Measurements from ENCODE around the gene LIN7B.
A peak's percentile ranks its signal among the peaks of the same experiment; 100 is the strongest.

The LIN7B gene, protein sequence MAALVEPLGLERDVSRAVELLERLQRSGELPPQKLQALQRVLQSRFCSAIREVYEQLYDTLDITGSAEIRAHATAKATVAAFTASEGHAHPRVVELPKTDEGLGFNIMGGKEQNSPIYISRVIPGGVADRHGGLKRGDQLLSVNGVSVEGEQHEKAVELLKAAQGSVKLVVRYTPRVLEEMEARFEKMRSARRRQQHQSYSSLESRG

GRCh38 chr19:49113762-49114629 lies at the start of gene LIN7B:
Gene LIN7B, plus strand, starts transcription at chr19:49114370. Its CDS starts 35 bp downstream, at chr19:49114405.
- DNase-seq = peak; percentile 84

- no peak for DNase-seq
Observed at GRCh38 chr19:49064768-49065611, 49.2 kb upstream of the LIN7B start, which contains the start of gene NTF4. Gene NTF4, minus strand, starts transcription at chr19:49064818. Its CDS starts 2,821 bp downstream, at chr19:49061997.

GRCh38 chr19:49065905-49066512 lies 48.2 kb upstream of the LIN7B start:
- DNase-seq = no peak

DNA sequence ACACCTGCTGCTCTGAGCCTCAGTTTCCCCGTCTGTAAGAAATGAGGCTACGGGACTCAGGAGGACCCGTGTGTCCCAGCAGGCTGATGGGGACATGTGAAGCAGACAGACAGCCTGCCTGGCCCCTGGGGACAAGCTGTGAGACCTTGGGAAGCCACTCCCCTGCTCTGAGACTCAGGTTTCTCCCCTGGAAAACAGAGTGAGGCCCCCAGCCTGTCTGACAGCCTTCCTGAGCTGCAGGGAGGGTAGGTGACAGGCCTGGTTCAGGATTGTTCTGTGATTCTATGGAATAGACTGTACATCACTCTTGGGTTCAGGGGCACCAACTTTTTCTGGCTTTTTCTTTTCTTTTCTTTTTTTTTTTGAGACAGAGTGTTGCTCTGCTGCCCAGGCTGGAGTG lies 46.6 kb upstream of the LIN7B start:
- DNase-seq = no peak

- no peak for DNase-seq
Observed at GRCh38 chr19:49069026-49069425, 45.1 kb upstream of the LIN7B start.

DNA sequence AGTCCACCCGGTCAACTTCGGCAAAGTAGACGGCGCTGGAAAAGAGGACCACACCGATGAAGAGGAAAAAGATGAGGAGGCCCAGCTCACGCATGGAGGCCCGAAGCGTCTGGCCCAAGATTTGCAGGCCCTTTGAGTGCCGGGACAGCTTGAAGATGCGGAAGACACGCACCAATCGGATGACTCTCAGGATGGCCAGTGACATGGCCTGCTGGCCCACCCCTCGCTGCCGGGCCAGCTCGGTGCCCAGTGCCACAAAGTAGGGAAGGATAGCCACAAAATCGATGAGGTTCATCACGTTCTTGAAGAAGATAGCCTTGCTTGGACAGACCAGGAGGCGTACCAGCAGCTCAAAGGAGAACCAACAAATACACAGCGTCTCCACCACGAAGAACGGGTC lies 43.8 kb upstream of the LIN7B start:
- no peak for DNase-seq

- peak; percentile 68 for DNase-seq
Observed at GRCh38 chr19:49071860-49072547, 42.2 kb upstream of the LIN7B start.

DNA sequence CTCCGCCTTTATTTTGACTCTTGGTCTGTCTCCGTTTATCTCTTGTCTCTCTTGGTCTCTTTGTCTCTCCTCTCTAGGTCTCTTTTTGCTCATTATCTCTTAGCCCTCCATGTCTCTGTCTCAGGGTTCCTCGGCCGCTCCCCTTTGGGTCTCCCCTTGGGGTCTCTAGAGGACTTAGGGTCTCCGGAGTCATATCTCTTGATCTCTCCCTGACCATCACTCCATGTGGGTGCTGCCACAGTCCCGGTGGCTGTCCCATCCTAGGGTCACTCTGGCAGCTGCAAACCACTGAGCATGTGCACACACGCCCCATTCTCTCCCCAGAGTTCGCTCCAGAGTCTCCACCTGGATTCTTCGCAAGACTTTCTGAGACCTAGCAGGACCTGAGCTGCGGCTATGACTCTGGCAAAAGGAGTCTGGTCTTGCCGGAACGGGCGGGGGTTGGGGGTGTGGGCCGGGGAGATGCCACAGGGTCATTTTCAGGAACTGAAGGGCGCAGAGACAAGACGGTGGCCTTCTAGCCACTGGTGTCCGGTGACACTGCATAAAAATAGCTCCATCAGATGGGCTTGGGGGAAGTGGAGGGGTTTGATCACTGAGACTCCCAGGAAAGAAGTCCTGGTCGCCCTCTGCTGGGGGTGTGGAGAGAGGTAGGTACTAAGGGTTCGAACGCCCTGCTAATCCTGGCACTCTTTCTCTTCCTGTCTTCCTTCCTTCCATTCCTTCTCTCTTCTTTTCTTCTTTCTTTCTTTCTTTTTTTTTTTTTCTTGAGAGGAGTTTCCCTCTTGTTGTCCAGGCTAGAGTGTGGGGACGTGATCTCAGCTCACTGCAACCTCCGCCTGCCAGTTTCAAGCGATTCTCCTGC lies 40.4 kb upstream of the LIN7B start:
- DNase-seq = no peak

- DNase-seq = peak; percentile 63
Observed at GRCh38 chr19:49074869-49075268, 39.3 kb upstream of the LIN7B start.

DNA sequence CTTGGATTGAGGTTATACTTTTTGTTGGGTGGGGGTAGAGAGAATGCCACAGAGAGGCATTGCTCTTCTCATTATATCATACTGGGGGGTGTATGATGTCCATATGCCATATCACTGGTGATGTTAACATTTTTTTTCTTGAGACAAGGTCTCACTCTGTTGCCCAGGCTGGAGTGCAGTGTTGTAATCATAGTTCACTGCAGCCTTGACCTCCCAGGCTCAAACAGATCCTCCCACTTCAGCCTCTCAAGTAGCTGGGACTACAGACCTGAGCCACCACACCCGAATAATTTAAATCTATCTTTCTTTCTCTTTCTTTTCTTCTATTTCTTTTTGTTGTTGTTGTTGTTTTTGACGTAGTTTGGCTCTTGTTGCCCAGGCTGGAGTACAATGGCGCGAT lies 33.8 kb upstream of the LIN7B start:
- no peak for DNase-seq

GRCh38 chr19:49081273-49081672 lies 32.9 kb upstream of the LIN7B start:
- no peak for DNase-seq

- DNase-seq = no peak
Observed at GRCh38 chr19:49084206-49085019, 29.8 kb upstream of the LIN7B start.

- peak; percentile 100 for DNase-seq
Observed at GRCh38 chr19:49085020-49085867, 28.9 kb upstream of the LIN7B start, which contains the start of gene SNRNP70. Gene SNRNP70, plus strand, starts transcription at chr19:49085451. Its CDS starts 964 bp downstream, at chr19:49086415.

DNA sequence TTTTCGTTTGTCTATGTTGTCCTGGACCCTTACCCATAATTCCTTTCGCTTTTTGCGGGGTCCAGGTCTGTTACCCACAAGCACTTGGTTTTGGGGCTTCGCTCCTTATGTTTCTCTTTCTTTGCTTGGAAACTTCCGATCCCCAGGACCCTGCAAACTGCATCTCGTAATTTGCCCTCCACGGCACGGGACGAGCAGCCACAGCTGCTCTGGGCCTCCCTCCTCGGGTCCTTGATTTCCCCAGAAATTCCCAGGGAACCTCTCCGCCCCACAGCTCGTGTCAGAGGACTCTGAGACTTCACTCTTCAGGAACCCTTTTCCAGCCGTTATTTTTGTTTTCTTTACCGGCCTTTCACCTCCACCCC lies 28.3 kb upstream of the LIN7B start:
- no peak for DNase-seq

DNA sequence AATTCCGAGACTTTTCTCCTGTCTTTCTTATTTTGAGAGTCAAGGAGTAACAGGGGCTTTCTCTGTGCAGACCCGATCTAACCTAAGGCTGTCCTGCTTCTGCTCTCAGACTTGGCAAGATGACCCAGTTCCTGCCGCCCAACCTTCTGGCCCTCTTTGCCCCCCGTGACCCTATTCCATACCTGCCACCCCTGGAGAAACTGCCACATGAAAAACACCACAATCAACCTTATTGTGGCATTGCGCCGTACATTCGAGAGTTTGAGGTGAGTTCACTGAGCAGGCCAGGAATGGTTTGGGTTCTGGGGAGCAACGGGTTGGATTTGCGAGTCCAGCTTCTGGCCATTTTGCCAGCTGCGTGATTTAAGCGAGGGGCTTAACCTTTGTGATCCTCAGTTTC lies 27.9 kb upstream of the LIN7B start:
- DNase-seq = no peak

- no peak for DNase-seq
Observed at GRCh38 chr19:49091391-49092038, 22.7 kb upstream of the LIN7B start.

- no peak for DNase-seq
Observed at GRCh38 chr19:49092686-49093085, 21.5 kb upstream of the LIN7B start.

All from retina (tissue), 1 donor.